ENCODE results near the gene SHPK. TPM values are rescaled to one million over a fixed set of nuclear protein-coding genes. Genes with fewer than 3 reads are reported as not detected.

The SHPK gene
- total RNA-seq, 1 donor from 2014 or later = 7.8 TPM

- no peaks in the 10 kb centered on the region for H3K9me3 ChIP-seq (ENCODE audit: insufficient read depth, low read depth, low read length)
- TF ChIP-seq CTCF (IDR thresholded peaks at IDR 0.05; ENCODE audit: insufficient read depth, low read depth, low read length) (no peak), EZH2 (IDR thresholded peaks at IDR 0.05; ENCODE audit: insufficient read depth, low read length) (no peak)
- no peaks in the 10 kb centered on the region for H3K27me3 ChIP-seq (ENCODE audit: insufficient read depth, low read length)
- Mint-ChIP-seq H3K4me3 (ENCODE audit: unreplicated experiment) (no peak overlapping the region), H3K27me3 (ENCODE audit: low read depth, unreplicated experiment) (no peaks in the 10 kb centered on the region), H3K4me1 (ENCODE audit: low read depth, unreplicated experiment) (no peaks in the 10 kb centered on the region), H3K27ac (ENCODE audit: unreplicated experiment) (no peak overlapping the region), H3K36me3 (ENCODE audit: low read depth, unreplicated experiment) (peaks cover 26% of the 10 kb centered on the region), H3K9me3 (ENCODE audit: unreplicated experiment) (no peaks in the 10 kb centered on the region)
- no peak overlapping the region for H3K27ac ChIP-seq (ENCODE audit: low read depth, low read length)
- H3K4me1 ChIP-seq (ENCODE audit: insufficient read depth, low read length) = no peaks in the 10 kb centered on the region
- no peak for FAIRE-seq
- no peak overlapping the region for H3K4me3 ChIP-seq (ENCODE audit: insufficient read depth, low read depth, low read length)
- no peak overlapping the region for H2AFZ ChIP-seq (ENCODE audit: low read depth, low read length)
- H3K4me2 ChIP-seq (ENCODE audit: low read length) = no peak overlapping the region
- H3K9ac ChIP-seq (ENCODE audit: low read length) = no peak overlapping the region
- peaks cover 6% of the 10 kb centered on the region for H3K36me3 ChIP-seq (ENCODE audit: insufficient read depth, low read length)
- H4K20me1 ChIP-seq (ENCODE audit: insufficient read depth, low read length) = peaks cover 5% of the 10 kb centered on the region
- DNase-seq (ENCODE audit: low read depth) = no peak
- H3K79me2 ChIP-seq (ENCODE audit: insufficient read depth, low read length) = no peaks in the 10 kb centered on the region
Observed at GRCh38 chr17:3609689-3610088, 26.4 kb downstream of the SHPK start.

- no peaks in the 10 kb centered on the region for H3K27me3 Mint-ChIP-seq (ENCODE audit: low read depth, unreplicated experiment)
Observed at GRCh38 chr17:3603870-3604259, 32.2 kb downstream of the SHPK start.

More at GRCh38 chr17:3603870-3604259, 32.2 kb downstream of the SHPK start:
- no peaks in the 10 kb centered on the region for H3K9me3 Mint-ChIP-seq (ENCODE audit: unreplicated experiment)
- no peak for FAIRE-seq
- H2AFZ ChIP-seq (ENCODE audit: low read depth, low read length) = no peak overlapping the region
- H4K20me1 ChIP-seq (ENCODE audit: insufficient read depth, low read length) = peaks cover 8% of the 10 kb centered on the region
- H3K27ac Mint-ChIP-seq (ENCODE audit: unreplicated experiment) = no peak overlapping the region
- H3K4me2 ChIP-seq (ENCODE audit: low read length) = no peak overlapping the region
- H3K9me3 ChIP-seq (ENCODE audit: insufficient read depth, low read depth, low read length) = no peaks in the 10 kb centered on the region
- H3K4me1 ChIP-seq (ENCODE audit: insufficient read depth, low read length) = peaks cover 8% of the 10 kb centered on the region
- peaks cover 18% of the 10 kb centered on the region for H3K36me3 Mint-ChIP-seq (ENCODE audit: low read depth, unreplicated experiment)
- H3K4me3 ChIP-seq (ENCODE audit: insufficient read depth, low read depth, low read length) = no peak overlapping the region
- H3K4me3 Mint-ChIP-seq (ENCODE audit: unreplicated experiment) = no peak overlapping the region
- no peak for DNase-seq (ENCODE audit: low read depth)
- no peak overlapping the region for H3K27ac ChIP-seq (ENCODE audit: low read depth, low read length)
- H3K9ac ChIP-seq (ENCODE audit: low read length) = no peak overlapping the region
- H3K79me2 ChIP-seq (ENCODE audit: insufficient read depth, low read length) = no peaks in the 10 kb centered on the region
- no peaks in the 10 kb centered on the region for H3K27me3 ChIP-seq (ENCODE audit: insufficient read depth, low read length)
- H3K4me1 Mint-ChIP-seq (ENCODE audit: low read depth, unreplicated experiment) = no peaks in the 10 kb centered on the region
- TF ChIP-seq CTCF (IDR thresholded peaks at IDR 0.05; ENCODE audit: insufficient read depth, low read depth, low read length) (no peak), EZH2 (IDR thresholded peaks at IDR 0.05; ENCODE audit: insufficient read depth, low read length) (no peak)
- no peaks in the 10 kb centered on the region for H3K36me3 ChIP-seq (ENCODE audit: insufficient read depth, low read length)

All from astrocyte (in vitro differentiated cells and primary cell).